Prostate gland (tissue), 2 donors: ENCODE results near the gene TUBB1.

Source experiments
- CTCF ChIP-seq, 4 experiments: fragments of 200-600 bp in 2 of 4; fragments of 450-650 bp in 2 of 4; sonication (generic) in 2 of 4; IDR thresholded peaks; 1 replicate in 3 of 4; 2 replicates in 1 of 4; pipeline ENCODE4 v1.5.1; 2016 to 2019; ENCODE audit warnings: antibody characterized with exemption in 4 of 4, mild to moderate bottlenecking in 2 of 4, moderate library complexity in 2 of 4
- POLR2A ChIP-seq: fragments of 450-650 bp; IDR thresholded peaks from one replicate; pipeline ENCODE4 v1.6.1; 2016; ENCODE audit warnings: antibody characterized with exemption, mild to moderate bottlenecking
- POLR2AphosphoS5 ChIP-seq: sonication (generic); formaldehyde crosslinking; IDR thresholded peaks from one replicate; pipeline ENCODE4 v1.6.1; 2017; ENCODE audit warnings: antibody characterized with exemption

GRCh38 chr20:59047938-59048680, 28.9 kb downstream of the TUBB1 start:
- TF ChIP-seq CTCF (IDR thresholded peaks at IDR 0.05) (no peak), POLR2A (no peak), POLR2AphosphoS5 (no peak)
